ENCODE results near the gene TRIM47.
"Not testable (repeated sequence)": the region's sequence is repeated elsewhere in the genome, so short reads cannot be mapped to it uniquely, and the experiment has no call there.

TRIM47 gene

DNA sequence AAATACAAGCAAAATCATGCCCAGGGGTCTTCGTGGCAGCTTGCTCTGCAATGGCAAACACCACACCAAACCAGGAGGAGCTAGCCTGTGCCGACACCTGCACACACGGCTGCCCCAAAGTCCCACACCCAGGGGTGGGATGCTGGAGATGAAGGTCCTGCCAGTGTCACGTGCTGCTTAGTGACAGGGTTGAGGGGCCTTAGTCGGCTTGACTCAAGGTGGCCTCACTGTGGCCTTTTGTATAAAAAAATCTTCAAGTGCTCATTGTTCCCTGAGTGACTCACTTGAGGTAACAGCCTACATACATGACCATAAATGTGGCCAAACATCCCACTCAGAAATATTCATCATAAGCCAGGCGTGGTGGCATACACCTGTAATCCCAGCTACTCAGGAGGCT is 11.1 kb upstream of the TRIM47 start:
- Histone ChIP-seq H4K20me1 (ENCODE audit: insufficient read depth, low read length) (no peaks in the 10 kb centered on the region), H3K27me3 (ENCODE audit: insufficient read depth, low read length) (peaks cover 2% of the 10 kb centered on the region; the same call in 1 of the 2 replicates), H3K36me3 (ENCODE audit: insufficient read depth, low read length) (peaks cover 19% of the 10 kb centered on the region), H2AFZ (ENCODE audit: low read length) (no peak overlapping the region), H3K4me1 (ENCODE audit: insufficient read depth, low read length, severe bottlenecking) (no peaks in the 10 kb centered on the region), H3K4me2 (ENCODE audit: low read length) (no peak overlapping the region), H3K9ac (ENCODE audit: low read length) (no peak overlapping the region), H3K4me3 (ENCODE audit: low read depth, low read length, poor library complexity, severe bottlenecking) (no peak overlapping the region), H3K9me3 (ENCODE audit: low read length) (no peaks in the 10 kb centered on the region), H3K79me2 (ENCODE audit: insufficient read depth, low read length) (no peaks in the 10 kb centered on the region), H3K9me2 (ENCODE audit: low read depth, low read length) (no peaks in the 10 kb centered on the region), H3K27ac (ENCODE audit: low read depth, low read length, poor library complexity, severe bottlenecking) (no peak overlapping the region), H3F3A (ENCODE audit: insufficient read depth, low read length) (no peaks in the 10 kb centered on the region)
- no peak for TF ChIP-seq EZH2 (IDR thresholded peaks at IDR 0.05; ENCODE audit: borderline replicate concordance, low read length)
- TF ChIP-seq, protein P1, sequence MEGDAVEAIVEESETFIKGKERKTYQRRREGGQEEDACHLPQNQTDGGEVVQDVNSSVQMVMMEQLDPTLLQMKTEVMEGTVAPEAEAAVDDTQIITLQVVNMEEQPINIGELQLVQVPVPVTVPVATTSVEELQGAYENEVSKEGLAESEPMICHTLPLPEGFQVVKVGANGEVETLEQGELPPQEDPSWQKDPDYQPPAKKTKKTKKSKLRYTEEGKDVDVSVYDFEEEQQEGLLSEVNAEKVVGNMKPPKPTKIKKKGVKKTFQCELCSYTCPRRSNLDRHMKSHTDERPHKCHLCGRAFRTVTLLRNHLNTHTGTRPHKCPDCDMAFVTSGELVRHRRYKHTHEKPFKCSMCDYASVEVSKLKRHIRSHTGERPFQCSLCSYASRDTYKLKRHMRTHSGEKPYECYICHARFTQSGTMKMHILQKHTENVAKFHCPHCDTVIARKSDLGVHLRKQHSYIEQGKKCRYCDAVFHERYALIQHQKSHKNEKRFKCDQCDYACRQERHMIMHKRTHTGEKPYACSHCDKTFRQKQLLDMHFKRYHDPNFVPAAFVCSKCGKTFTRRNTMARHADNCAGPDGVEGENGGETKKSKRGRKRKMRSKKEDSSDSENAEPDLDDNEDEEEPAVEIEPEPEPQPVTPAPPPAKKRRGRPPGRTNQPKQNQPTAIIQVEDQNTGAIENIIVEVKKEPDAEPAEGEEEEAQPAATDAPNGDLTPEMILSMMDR (IDR thresholded peaks at IDR 0.05; ENCODE audit: low read length): peak; percentile 41; the same call in 1 of the 2 replicates

DNA sequence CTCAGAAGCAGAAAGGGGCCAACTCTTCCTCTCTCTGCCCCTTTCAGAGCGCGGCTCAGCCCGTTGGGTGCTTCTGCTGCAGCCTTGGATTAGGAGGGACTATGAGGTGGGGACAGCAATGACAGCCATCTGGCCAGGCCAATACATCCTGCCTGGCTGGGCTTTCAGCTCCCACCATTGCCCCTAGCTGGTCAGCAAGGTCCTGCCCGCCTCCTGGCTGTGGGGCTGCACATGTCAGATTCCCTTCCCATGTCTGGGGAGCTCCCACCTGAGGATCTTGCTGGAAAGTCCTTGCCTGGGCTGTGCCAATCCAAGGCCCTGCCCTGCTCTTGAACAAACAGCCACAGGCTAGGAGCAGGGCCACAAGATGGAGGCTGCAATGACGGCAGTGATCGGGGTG is 10.1 kb upstream of the TRIM47 start:
- Histone ChIP-seq H3K36me3 (ENCODE audit: insufficient read depth, low read length) (peaks cover 19% of the 10 kb centered on the region), H3K9me2 (ENCODE audit: low read depth, low read length) (no peaks in the 10 kb centered on the region), H3K9me3 (ENCODE audit: low read length) (no peaks in the 10 kb centered on the region), H3K79me2 (ENCODE audit: insufficient read depth, low read length) (no peaks in the 10 kb centered on the region), H3K4me3 (ENCODE audit: low read depth, low read length, poor library complexity, severe bottlenecking) (no peak overlapping the region), H3K27ac (ENCODE audit: low read depth, low read length, poor library complexity, severe bottlenecking) (no peak overlapping the region), H3K4me2 (ENCODE audit: low read length) (no peak overlapping the region), H3F3A (ENCODE audit: insufficient read depth, low read length) (no peaks in the 10 kb centered on the region), H3K9ac (ENCODE audit: low read length) (no peak overlapping the region), H4K20me1 (ENCODE audit: insufficient read depth, low read length) (no peaks in the 10 kb centered on the region), H2AFZ (ENCODE audit: low read length) (no peak overlapping the region), H3K27me3 (ENCODE audit: insufficient read depth, low read length) (peaks cover 6% of the 10 kb centered on the region; the same call in 1 of the 2 replicates), H3K4me1 (ENCODE audit: insufficient read depth, low read length, severe bottlenecking) (no peaks in the 10 kb centered on the region)
- no peak for TF ChIP-seq EZH2 (IDR thresholded peaks at IDR 0.05; ENCODE audit: borderline replicate concordance, low read length)
- TF ChIP-seq, protein P1 (IDR thresholded peaks at IDR 0.05; ENCODE audit: low read length): no peak

DNA sequence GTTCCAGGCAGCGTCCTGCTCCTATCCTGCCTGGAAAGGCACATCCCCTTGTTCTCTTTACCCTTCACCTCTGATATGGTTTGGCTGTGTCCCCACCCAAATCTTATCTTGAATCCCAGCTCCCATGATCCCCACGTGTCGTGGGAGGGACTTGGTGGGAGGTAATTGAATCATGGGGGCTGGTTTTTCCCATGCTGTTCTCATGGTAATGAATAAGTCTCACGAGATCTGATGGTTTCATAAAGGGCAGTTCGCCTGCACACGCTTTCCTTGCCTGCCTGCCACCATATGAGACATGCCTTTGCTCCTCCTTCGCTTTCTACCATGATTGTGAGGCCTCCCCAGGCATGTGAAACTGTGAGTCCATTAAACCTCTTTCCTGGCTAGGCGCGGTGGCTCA is 7.5 kb upstream of the TRIM47 start:
- not testable (repeated sequence) for H2AFZ ChIP-seq (ENCODE audit: low read length); H3K27me3 ChIP-seq (ENCODE audit: insufficient read depth, low read length); H3K4me1 ChIP-seq (ENCODE audit: insufficient read depth, low read length, severe bottlenecking); H3K27ac ChIP-seq (ENCODE audit: low read depth, low read length, poor library complexity, severe bottlenecking); H3K9me3 ChIP-seq (ENCODE audit: low read length); H3K9ac ChIP-seq (ENCODE audit: low read length); H3K9me2 ChIP-seq (ENCODE audit: low read depth, low read length); H3K36me3 ChIP-seq (ENCODE audit: insufficient read depth, low read length); H3F3A ChIP-seq (ENCODE audit: insufficient read depth, low read length); H4K20me1 ChIP-seq (ENCODE audit: insufficient read depth, low read length); H3K4me2 ChIP-seq (ENCODE audit: low read length); H3K79me2 ChIP-seq (ENCODE audit: insufficient read depth, low read length); H3K4me3 ChIP-seq (ENCODE audit: low read depth, low read length, poor library complexity, severe bottlenecking)

DNA sequence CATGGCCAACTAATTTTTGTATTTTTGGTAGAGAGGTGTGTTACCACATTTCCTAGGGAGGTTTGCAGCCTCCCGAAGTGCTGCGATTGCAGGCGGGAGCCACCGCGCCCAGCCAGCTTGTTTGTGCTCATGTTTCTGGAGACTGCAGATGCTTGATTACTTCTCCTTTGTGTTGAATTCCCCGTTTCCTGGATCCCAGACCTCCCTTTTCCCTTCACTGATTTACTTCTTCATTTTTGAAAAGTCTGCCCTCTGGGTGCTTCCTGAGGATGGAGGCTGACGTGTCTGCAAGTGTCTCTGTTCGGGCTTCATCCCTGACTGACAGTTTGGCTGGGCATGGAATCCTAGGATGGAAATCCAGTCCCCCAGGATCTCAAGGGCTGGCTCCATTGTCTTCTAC is 7.0 kb upstream of the TRIM47 start:
- no peaks in the 10 kb centered on the region for H4K20me1 ChIP-seq (ENCODE audit: insufficient read depth, low read length)

More for the DNA sequence above, 7.0 kb upstream of the TRIM47 start:
- TF ChIP-seq EZH2 (IDR thresholded peaks at IDR 0.05; ENCODE audit: borderline replicate concordance, low read length): no peak
- TF ChIP-seq, protein P1 (IDR thresholded peaks at IDR 0.05; ENCODE audit: low read length): no peak
- H3K4me3 ChIP-seq (ENCODE audit: low read depth, low read length, poor library complexity, severe bottlenecking): no peak overlapping the region
- no peaks in the 10 kb centered on the region for H3K9me2 ChIP-seq (ENCODE audit: low read depth, low read length)
- H3K27me3 ChIP-seq (ENCODE audit: insufficient read depth, low read length): peaks cover 6% of the 10 kb centered on the region; the same call in 1 of the 2 replicates
- no peak overlapping the region for H2AFZ ChIP-seq (ENCODE audit: low read length)
- H3K79me2 ChIP-seq (ENCODE audit: insufficient read depth, low read length): no peaks in the 10 kb centered on the region
- H3K27ac ChIP-seq (ENCODE audit: low read depth, low read length, poor library complexity, severe bottlenecking): no peak overlapping the region
- H3K4me1 ChIP-seq (ENCODE audit: insufficient read depth, low read length, severe bottlenecking): no peaks in the 10 kb centered on the region
- peaks cover 6% of the 10 kb centered on the region; the same call in 1 of the 2 replicates for H3K36me3 ChIP-seq (ENCODE audit: insufficient read depth, low read length)
- H3K4me2 ChIP-seq (ENCODE audit: low read length): no peak overlapping the region
- H3K9me3 ChIP-seq (ENCODE audit: low read length): no peaks in the 10 kb centered on the region
- H3K9ac ChIP-seq (ENCODE audit: low read length): no peak overlapping the region
- 0 out of 2 replicates have a peak, but pooled peaks cover 6% of the 10 kb centered on the region for H3F3A ChIP-seq (ENCODE audit: insufficient read depth, low read length)
